IPS DF 4.7 (cell line): ENCODE measurements around the gene LMTK3.

Source experiments
- DNase-seq: peaks from one replicate; pipeline ENCODE4 v3.0.0-alpha.2; 2013; ENCODE audit warnings: low spot score; ENCODE audit errors: extremely low read depth

LMTK3 gene

GRCh38 chr19:48470856-48471255, 40.8 kb downstream of the LMTK3 start:
- DNase-seq = no peak

GRCh38 chr19:48469934-48470680, 41.5 kb downstream of the LMTK3 start:
- DNase-seq = no peak

- no peak for DNase-seq
Measured at GRCh38 chr19:48469289-48469881, 42.2 kb downstream of the LMTK3 start, which contains the start of gene CYTH2. Gene CYTH2 (plus strand): TSS chr19:48469369. CDS start chr19:48469508, 139 bp downstream.

GRCh38 chr19:48468772-48469288, 42.8 kb downstream of the LMTK3 start:
- DNase-seq = no peak

- no peak for DNase-seq
Measured at GRCh38 chr19:48466561-48467325, 44.9 kb downstream of the LMTK3 start.

- DNase-seq = no peak
Measured at GRCh38 chr19:48465215-48465614, 46.4 kb downstream of the LMTK3 start.

GRCh38 chr19:48461982-48462655, 49.5 kb downstream of the LMTK3 start:
- DNase-seq = no peak

- no peak for DNase-seq
Measured at GRCh38 chr19:48461651-48461981, 50.0 kb downstream of the LMTK3 start.

GRCh38 chr19:48458016-48458415, 53.6 kb downstream of the LMTK3 start:
- no peak for DNase-seq

- DNase-seq = no peak
Measured at GRCh38 chr19:48456864-48457263, 54.8 kb downstream of the LMTK3 start.

- no peak for DNase-seq
Measured at GRCh38 chr19:48455908-48456562, 55.6 kb downstream of the LMTK3 start.

GRCh38 chr19:48455171-48455907, 56.3 kb downstream of the LMTK3 start, which contains the start of gene KCNJ14:
Gene KCNJ14 (plus strand): TSS chr19:48455574. CDS start chr19:48461725, 6,151 bp downstream.
- no peak for DNase-seq

- DNase-seq = no peak
Measured at GRCh38 chr19:48454150-48454730, 57.4 kb downstream of the LMTK3 start.

GRCh38 chr19:48452289-48453190, 59.1 kb downstream of the LMTK3 start:
- no peak for DNase-seq

- DNase-seq = no peak
Measured at GRCh38 chr19:48451624-48452023, 60.0 kb downstream of the LMTK3 start.

- DNase-seq = no peak
Measured at GRCh38 chr19:48450863-48451262, 60.8 kb downstream of the LMTK3 start.

- no peak for DNase-seq
Measured at GRCh38 chr19:48450441-48450840, 61.2 kb downstream of the LMTK3 start.

GRCh38 chr19:48448563-48448962, 63.1 kb downstream of the LMTK3 start:
- no peak for DNase-seq

GRCh38 chr19:48446579-48446978, 65.1 kb downstream of the LMTK3 start:
- DNase-seq = no peak
